ENCODE results near the gene DAGLA.

GRCh38 chr11:61697078-61697502 lies 16.9 kb downstream of the DAGLA start:
- TF ChIP-seq CTCF (IDR thresholded peaks at IDR 0.05) (no peak), POLR2A (IDR thresholded peaks at IDR 0.05) (no peak)

Measured in uterus (tissue), 2 donors.